ENCODE data around the gene HS3ST6.
"Not testable (repeated sequence)": the region's sequence is repeated elsewhere in the genome, so short reads cannot be mapped to it uniquely, and the experiment has no call there.

The HS3ST6 gene

DNA sequence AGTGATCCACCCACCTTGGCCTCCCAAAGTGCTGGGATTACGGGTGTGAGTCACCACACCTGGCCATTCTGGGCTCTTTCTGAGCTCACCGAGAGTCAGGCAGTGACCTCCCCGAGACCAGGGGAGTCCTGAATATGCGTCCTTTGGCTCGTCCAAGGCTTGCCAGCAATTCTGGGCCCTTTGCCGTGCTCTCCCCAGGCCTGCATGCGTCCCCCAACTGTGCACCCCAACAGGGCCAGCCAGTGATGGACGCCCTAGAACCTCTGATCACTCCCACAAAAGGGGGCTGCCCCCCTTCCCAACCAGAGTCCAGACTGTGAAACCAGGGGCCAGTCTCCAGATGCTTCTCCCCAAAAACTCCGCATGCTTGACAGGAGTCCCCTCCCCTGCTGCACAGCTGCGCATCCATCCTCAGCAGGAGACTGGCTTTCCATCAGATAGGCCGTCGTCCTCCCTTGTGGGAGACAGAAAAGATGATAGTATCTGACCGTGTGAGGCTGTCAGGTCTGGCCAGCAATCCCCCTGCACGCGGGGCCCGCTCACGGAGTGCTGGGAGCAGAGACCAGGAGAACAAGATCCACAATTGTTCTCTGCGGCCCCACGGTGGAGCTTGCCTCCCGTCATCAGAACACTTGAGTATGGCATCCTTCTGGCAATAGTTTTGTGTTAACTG is 15.5 kb downstream of the HS3ST6 start:
- no peaks in the 10 kb centered on the region for H3K9me3 ChIP-seq (ENCODE audit: low read depth, low read length)
- TF ChIP-seq EZH2 (IDR thresholded peaks at IDR 0.05) (no peak), FOXP2 (optimal IDR thresholded peaks at IDR 0.05; ENCODE audit: control extremely low read depth, extremely low read length, insufficient read depth) (no peak), POLR2AphosphoS5 (IDR thresholded peaks at IDR 0.05; ENCODE audit: borderline replicate concordance, low read depth, low read length) (no peak)
- H3K36me3 ChIP-seq (ENCODE audit: insufficient read depth, low read length): no peaks in the 10 kb centered on the region
- no peak overlapping the region for H3K27ac ChIP-seq
- no peak for DNase-seq (ENCODE audit: low read depth, low spot score)
- H3K4me3 ChIP-seq: no peak overlapping the region
- no peak overlapping the region for H3K9ac ChIP-seq (ENCODE audit: insufficient read length)

DNA sequence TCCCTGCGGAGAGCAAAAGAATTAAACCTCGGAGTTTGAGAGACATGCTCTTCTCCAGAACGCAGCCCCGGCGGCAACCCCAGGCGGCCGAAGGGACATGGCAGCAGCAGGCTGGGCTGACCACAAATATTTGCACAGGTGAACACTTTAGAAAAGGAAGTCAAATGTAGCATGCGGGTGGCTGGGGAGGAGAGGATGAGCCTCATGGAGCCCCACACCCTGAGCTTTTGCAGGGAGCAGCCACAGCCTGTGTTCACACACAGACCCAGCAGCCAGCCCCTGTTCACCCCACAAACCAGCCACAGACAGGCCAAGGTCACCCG is 17.8 kb downstream of the HS3ST6 start:
- no peak overlapping the region for H3K9ac ChIP-seq (ENCODE audit: insufficient read length)
- no peak for DNase-seq (ENCODE audit: low read depth, low spot score)
- no peak overlapping the region for H3K27ac ChIP-seq
- no peak for TF ChIP-seq POLR2AphosphoS5 (IDR thresholded peaks at IDR 0.05; ENCODE audit: borderline replicate concordance, low read depth, low read length)
- TF ChIP-seq EZH2 (IDR thresholded peaks at IDR 0.05): no peak
- TF ChIP-seq FOXP2 (optimal IDR thresholded peaks at IDR 0.05; ENCODE audit: control extremely low read depth, extremely low read length, insufficient read depth): no peak
- H3K4me3 ChIP-seq: no peak overlapping the region
- no peaks in the 10 kb centered on the region for H3K36me3 ChIP-seq (ENCODE audit: insufficient read depth, low read length)
- H3K9me3 ChIP-seq (ENCODE audit: low read depth, low read length): no peaks in the 10 kb centered on the region

GRCh38 chr16:1899641-1900451 is 18.4 kb downstream of the HS3ST6 start:
- H3K4me3 ChIP-seq: no peak overlapping the region
- TF ChIP-seq FOXP2 (optimal IDR thresholded peaks at IDR 0.05; ENCODE audit: control extremely low read depth, extremely low read length, insufficient read depth) (no peak), POLR2AphosphoS5 (IDR thresholded peaks at IDR 0.05; ENCODE audit: borderline replicate concordance, low read depth, low read length) (no peak), EZH2 (IDR thresholded peaks at IDR 0.05) (no peak)
- H3K9ac ChIP-seq (ENCODE audit: insufficient read length): no peak overlapping the region
- no peaks in the 10 kb centered on the region for H3K9me3 ChIP-seq (ENCODE audit: low read depth, low read length)
- no peak overlapping the region for H3K27ac ChIP-seq
- H3K36me3 ChIP-seq (ENCODE audit: insufficient read depth, low read length): no peaks in the 10 kb centered on the region
- no peak for DNase-seq (ENCODE audit: low read depth, low spot score)

- H3K36me3 ChIP-seq (ENCODE audit: insufficient read depth, low read length); H3K4me3 ChIP-seq; H3K9me3 ChIP-seq (ENCODE audit: low read depth, low read length); H3K9ac ChIP-seq (ENCODE audit: insufficient read length); DNase-seq (ENCODE audit: low read depth, low spot score); H3K27ac ChIP-seq: not testable (repeated sequence)
Observed at GRCh38 chr16:1897692-1898091, 20.5 kb downstream of the HS3ST6 start.

GRCh38 chr16:1895949-1896675 is 22.1 kb downstream of the HS3ST6 start:
- no peak overlapping the region for H3K27ac ChIP-seq
- DNase-seq (ENCODE audit: low read depth, low spot score): no peak
- no peaks in the 10 kb centered on the region for H3K36me3 ChIP-seq (ENCODE audit: insufficient read depth, low read length)
- no peak overlapping the region for H3K9ac ChIP-seq (ENCODE audit: insufficient read length)
- no peak for TF ChIP-seq EZH2 (IDR thresholded peaks at IDR 0.05)
- no peak for TF ChIP-seq POLR2AphosphoS5 (IDR thresholded peaks at IDR 0.05; ENCODE audit: borderline replicate concordance, low read depth, low read length)
- no peak for TF ChIP-seq FOXP2 (optimal IDR thresholded peaks at IDR 0.05; ENCODE audit: control extremely low read depth, extremely low read length, insufficient read depth)
- no peak overlapping the region for H3K4me3 ChIP-seq
- no peaks in the 10 kb centered on the region for H3K9me3 ChIP-seq (ENCODE audit: low read depth, low read length)

DNA sequence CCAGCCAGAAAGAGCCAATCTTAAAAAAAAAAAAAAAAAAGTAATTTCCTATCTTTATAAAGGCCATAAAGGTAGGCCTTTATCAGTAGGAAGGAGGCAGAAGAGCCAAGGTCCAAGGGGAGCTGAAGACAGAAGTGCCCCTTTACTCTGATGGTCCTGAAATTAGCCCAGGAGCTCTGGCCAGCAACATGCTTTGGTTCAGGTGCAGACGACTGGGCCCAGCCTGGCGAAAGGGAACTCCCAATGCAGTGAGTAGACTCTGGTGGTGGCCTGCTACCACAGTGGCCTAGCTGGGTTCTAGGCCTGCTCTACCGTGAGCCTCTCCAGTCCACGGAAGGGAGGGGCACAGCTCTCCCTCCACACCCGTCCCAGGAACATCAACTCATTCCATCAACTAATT is 23.1 kb downstream of the HS3ST6 start:
- no peak for TF ChIP-seq EZH2 (IDR thresholded peaks at IDR 0.05)
- TF ChIP-seq POLR2AphosphoS5 (IDR thresholded peaks at IDR 0.05; ENCODE audit: borderline replicate concordance, low read depth, low read length): no peak
- H3K9me3 ChIP-seq (ENCODE audit: low read depth, low read length): no peaks in the 10 kb centered on the region
- H3K36me3 ChIP-seq (ENCODE audit: insufficient read depth, low read length): no peaks in the 10 kb centered on the region
- no peak overlapping the region for H3K4me3 ChIP-seq
- H3K27ac ChIP-seq: no peak overlapping the region
- DNase-seq (ENCODE audit: low read depth, low spot score): no peak
- no peak overlapping the region for H3K9ac ChIP-seq (ENCODE audit: insufficient read length)

GRCh38 chr16:1890708-1891050 is 27.5 kb downstream of the HS3ST6 start:
- Histone ChIP-seq H3K9ac (ENCODE audit: insufficient read length) (no peak overlapping the region), H3K9me3 (ENCODE audit: low read depth, low read length) (no peaks in the 10 kb centered on the region), H3K27ac (no peak overlapping the region), H3K36me3 (ENCODE audit: insufficient read depth, low read length) (no peaks in the 10 kb centered on the region), H3K4me3 (no peak overlapping the region)
- TF ChIP-seq FOXP2 (optimal IDR thresholded peaks at IDR 0.05; ENCODE audit: control extremely low read depth, extremely low read length, insufficient read depth): no peak
- TF ChIP-seq EZH2 (IDR thresholded peaks at IDR 0.05): no peak
- no peak for TF ChIP-seq POLR2AphosphoS5 (IDR thresholded peaks at IDR 0.05; ENCODE audit: borderline replicate concordance, low read depth, low read length)
- DNase-seq (ENCODE audit: low read depth, low spot score): no peak

DNA sequence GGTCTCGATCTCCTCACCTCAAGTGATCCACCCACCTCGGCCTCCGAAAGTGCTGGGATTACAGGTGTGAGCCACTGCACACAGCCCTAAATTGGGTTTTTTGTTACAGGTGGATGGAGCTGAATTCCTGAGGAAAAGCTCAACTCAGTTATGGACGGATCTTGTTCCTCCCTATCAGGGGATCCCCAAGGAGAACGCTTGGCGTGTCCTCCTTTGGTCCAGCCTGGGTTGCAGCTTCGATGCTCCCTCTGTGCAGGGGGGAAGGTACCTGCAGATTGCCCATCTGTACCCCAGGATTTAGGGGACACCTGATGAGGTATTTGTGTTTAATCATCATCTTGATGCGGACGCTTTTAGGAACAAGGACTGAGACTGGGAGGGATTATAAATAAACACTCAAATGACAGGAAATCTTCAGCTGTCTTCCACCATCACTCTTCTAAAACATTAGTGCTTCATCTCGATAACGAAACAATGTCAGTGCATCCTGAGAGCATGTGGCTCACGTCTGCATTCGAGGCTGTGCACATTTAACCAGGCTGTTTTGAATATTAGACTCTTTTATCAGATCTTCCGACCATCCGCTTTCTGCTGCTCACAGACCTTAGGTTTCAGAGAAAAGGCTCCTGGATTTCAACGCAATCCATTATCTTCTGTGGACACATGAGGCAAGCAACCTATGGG is 28.0 kb downstream of the HS3ST6 start:
- H3K9me3 ChIP-seq (ENCODE audit: low read depth, low read length): no peaks in the 10 kb centered on the region
- TF ChIP-seq POLR2AphosphoS5 (IDR thresholded peaks at IDR 0.05; ENCODE audit: borderline replicate concordance, low read depth, low read length): no peak
- no peak for TF ChIP-seq EZH2 (IDR thresholded peaks at IDR 0.05)
- TF ChIP-seq FOXP2 (optimal IDR thresholded peaks at IDR 0.05; ENCODE audit: control extremely low read depth, extremely low read length, insufficient read depth): no peak
- H3K4me3 ChIP-seq: no peak overlapping the region
- no peaks in the 10 kb centered on the region for H3K36me3 ChIP-seq (ENCODE audit: insufficient read depth, low read length)
- DNase-seq (ENCODE audit: low read depth, low spot score): no peak
- H3K27ac ChIP-seq: no peak overlapping the region
- no peak overlapping the region for H3K9ac ChIP-seq (ENCODE audit: insufficient read length)
